ENCODE measurements around the gene DCPS. TPM values are rescaled to one million over a fixed set of nuclear protein-coding genes. Genes with fewer than 3 reads are reported as not detected.
"Not testable (repeated sequence)": the region's sequence is repeated elsewhere in the genome, so short reads cannot be mapped to it uniquely, and the experiment has no call there.

The DCPS gene, protein sequence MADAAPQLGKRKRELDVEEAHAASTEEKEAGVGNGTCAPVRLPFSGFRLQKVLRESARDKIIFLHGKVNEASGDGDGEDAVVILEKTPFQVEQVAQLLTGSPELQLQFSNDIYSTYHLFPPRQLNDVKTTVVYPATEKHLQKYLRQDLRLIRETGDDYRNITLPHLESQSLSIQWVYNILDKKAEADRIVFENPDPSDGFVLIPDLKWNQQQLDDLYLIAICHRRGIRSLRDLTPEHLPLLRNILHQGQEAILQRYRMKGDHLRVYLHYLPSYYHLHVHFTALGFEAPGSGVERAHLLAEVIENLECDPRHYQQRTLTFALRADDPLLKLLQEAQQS
- 10 to 100 TPM; 12.2 to 23.3 (median 16.4) TPM for polyA plus RNA-seq
- long read RNA-seq, donor 1, transcript DCPS-201 (6 exons, 1,479 nt) = major isoform, 11 of 11 reads
- long read RNA-seq, donor 1, partial matches to known transcripts = 0 of 11 reads
- long read RNA-seq, donor 1, other reads (novel, unspliced or antisense) = 0 of 11 reads
- long read RNA-seq, donor 2 = 0 reads
- long read RNA-seq, donor 3, partial matches to known transcripts = 0 of 3 reads
- long read RNA-seq, donor 3, other reads (novel, unspliced or antisense) = 0 of 3 reads
- long read RNA-seq, donor 4 = 0 reads
- long read RNA-seq, donor 5 = 0 reads
- long read RNA-seq, donor 6, partial matches to known transcripts = 0 of 1 reads
- long read RNA-seq, donor 6, other reads (novel, unspliced or antisense) = 0 of 1 reads
- long read RNA-seq, donor 7 = 0 reads
- long read RNA-seq, donor 8, partial matches to known transcripts = 0 of 1 reads
- long read RNA-seq, donor 8, other reads (novel, unspliced or antisense) = 0 of 1 reads
- long read RNA-seq, donor 9 = 0 reads
- long read RNA-seq, donor 10, partial matches to known transcripts = 0 of 4 reads
- long read RNA-seq, donor 10, other reads (novel, unspliced or antisense) = 0 of 4 reads

DNA sequence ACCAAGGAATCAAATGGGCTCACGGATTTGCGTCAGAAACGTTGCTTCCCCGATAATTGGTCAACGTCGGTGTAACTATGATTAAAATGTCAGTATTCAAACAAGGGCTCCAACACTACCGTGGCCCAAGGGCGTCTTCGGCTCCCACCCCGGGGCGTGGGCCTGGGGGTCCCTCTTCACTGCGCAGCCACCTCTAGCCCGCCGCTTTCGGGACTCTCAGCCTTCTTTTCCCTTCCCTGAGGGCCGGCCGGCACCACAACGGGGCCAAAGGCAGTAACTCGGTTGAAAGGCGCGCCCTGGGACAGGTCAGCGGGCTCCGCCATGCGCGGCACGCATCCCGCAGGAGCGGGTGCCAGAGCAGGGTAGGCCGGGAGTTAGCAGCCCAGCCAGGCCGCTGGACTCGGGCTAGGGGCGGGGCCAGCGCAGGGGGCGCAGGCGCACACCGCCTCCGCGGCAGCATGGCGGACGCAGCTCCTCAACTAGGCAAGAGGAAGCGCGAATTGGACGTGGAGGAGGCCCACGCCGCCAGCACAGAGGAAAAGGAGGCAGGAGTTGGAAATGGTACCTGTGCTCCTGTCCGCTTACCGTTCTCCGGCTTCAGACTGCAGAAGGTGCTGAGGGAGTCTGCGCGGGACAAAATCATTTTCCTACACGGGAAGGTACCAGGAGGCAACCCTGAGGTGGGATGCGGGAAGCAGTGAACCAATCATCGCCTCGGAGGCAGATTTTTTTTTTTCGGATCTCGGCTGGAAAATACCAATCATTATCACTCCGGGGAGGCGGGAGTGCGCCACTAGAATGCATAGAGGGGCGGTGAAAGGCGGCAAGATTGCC lies at the start of gene DCPS:
Gene DCPS (plus strand): TSS at position 438 of the 834 bp plus-strand sequence. CDS start 21 bp downstream, at position 459.
- peak; percentile 85 to 95 for DNase-seq
- peak within 1 kb of the TSS; percentile 70 to 88 (median 84) for H3K27ac ChIP-seq (ENCODE audit: low read depth in 1 of 3, low read length in 2 of 3)
- H3K27me3 ChIP-seq (ENCODE audit: control insufficient read depth in 3 of 3, insufficient read depth in 3 of 3, low read length in 3 of 3) = no peaks in the 10 kb centered on the region
- peaks cover 0 to 8% (median 2%) of the 10 kb centered on the region in 3 donors for H3K4me1 ChIP-seq (ENCODE audit: control insufficient read depth in 3 of 3, insufficient read depth in 2 of 3, low read depth in 1 of 3, low read length in 2 of 3)
- 1 to 2% (median 2%) methylated on average over 58 to 61 of the region's 61 CpGs for WGBS, 3 donors
- H3K4me3 ChIP-seq (ENCODE audit: low read depth in 1 of 3, low read length in 3 of 3) = peak within 1 kb of the TSS; percentile 49 to 73 (median 66)
- no peaks in the 10 kb centered on the region for H3K9me3 ChIP-seq (ENCODE audit: control insufficient read depth in 2 of 2, insufficient read depth in 1 of 2, low read depth in 1 of 2, low read length in 1 of 2)
- H3K36me3 ChIP-seq (ENCODE audit: control insufficient read depth in 3 of 3, insufficient read depth in 2 of 3, low read depth in 1 of 3, low read length in 3 of 3) = peaks cover 0 to 17% (median 0%) of the 10 kb centered on the region in 3 donors
- no peak for FAIRE-seq

DNA sequence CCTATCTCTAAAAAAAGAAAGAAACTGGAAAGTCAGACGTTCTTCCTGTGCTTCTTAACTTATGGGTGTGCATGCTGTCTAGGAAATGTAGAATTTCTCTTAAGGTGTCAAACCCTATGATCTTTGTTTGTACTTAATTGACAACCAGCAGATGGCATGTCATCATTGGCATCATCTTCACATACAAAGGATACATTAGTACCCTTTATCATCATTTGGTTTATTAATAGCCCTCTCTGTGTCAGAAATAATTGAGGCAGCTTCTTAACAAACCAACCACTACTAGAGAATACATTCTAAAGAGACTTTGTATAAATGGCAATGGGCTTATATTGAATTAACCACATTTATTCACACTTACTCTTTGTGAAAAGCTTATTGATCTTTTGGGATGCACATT lies 49.0 kb upstream of the DCPS start:
- H3K36me3 ChIP-seq (ENCODE audit: control insufficient read depth in 3 of 3, insufficient read depth in 2 of 3, low read depth in 1 of 3, low read length in 3 of 3) = peaks cover 0 to 31% (median 17%) of the 10 kb centered on the region in 3 donors
- no peak overlapping the region for H3K4me3 ChIP-seq (ENCODE audit: low read depth in 1 of 3, low read length in 3 of 3)
- peaks cover 0 to 2% (median 0%) of the 10 kb centered on the region in 3 donors for H3K4me1 ChIP-seq (ENCODE audit: control insufficient read depth in 3 of 3, insufficient read depth in 2 of 3, low read depth in 1 of 3, low read length in 2 of 3)
- no peaks in the 10 kb centered on the region for H3K9me3 ChIP-seq (ENCODE audit: control insufficient read depth in 2 of 2, insufficient read depth in 1 of 2, low read depth in 1 of 2, low read length in 1 of 2)
- FAIRE-seq (no peak), DNase-seq (no peak)
- WGBS, 3 donors = 56 to 67% (median 65%) methylated on average over 1 of the region's 1 CpG
- H3K27me3 ChIP-seq (ENCODE audit: control insufficient read depth in 3 of 3, insufficient read depth in 3 of 3, low read length in 3 of 3) = no peaks in the 10 kb centered on the region
- H3K27ac ChIP-seq (ENCODE audit: low read depth in 1 of 3, low read length in 2 of 3) = no peak overlapping the region

DNA sequence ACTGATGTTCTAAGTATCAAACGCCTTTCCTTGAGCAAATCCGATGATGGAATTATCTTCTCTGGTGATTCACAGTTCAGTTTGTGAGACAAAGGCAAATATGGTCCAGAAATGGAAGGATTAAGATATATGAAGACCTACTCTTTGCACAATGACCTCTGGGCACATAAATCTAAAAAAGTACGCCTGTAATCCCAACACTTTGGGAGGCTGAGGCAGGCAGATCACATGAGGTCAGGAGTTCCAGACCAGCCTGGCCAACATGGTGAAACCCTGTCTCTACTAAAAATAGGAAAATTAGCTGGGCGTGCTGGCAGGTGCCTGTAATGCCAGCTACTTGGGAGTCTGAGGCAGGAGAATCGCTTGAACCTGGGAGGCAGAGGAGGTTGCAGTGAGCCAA lies 48.4 kb upstream of the DCPS start:
- 96 to 99% (median 97%) methylated on average over 5 of the region's 5 CpGs for WGBS, 3 donors
- not testable (repeated sequence) for H3K27me3 ChIP-seq (ENCODE audit: control insufficient read depth in 3 of 3, insufficient read depth in 3 of 3, low read length in 3 of 3); FAIRE-seq; H3K9me3 ChIP-seq (ENCODE audit: control insufficient read depth in 2 of 2, insufficient read depth in 1 of 2, low read depth in 1 of 2, low read length in 1 of 2); H3K4me3 ChIP-seq (ENCODE audit: low read depth in 1 of 3, low read length in 3 of 3); DNase-seq; H3K4me1 ChIP-seq (ENCODE audit: control insufficient read depth in 3 of 3, insufficient read depth in 2 of 3, low read depth in 1 of 3, low read length in 2 of 3); H3K27ac ChIP-seq (ENCODE audit: low read depth in 1 of 3, low read length in 2 of 3)
- peaks cover 0 to 34% (median 17%) of the 10 kb centered on the region in 3 donors for H3K36me3 ChIP-seq (ENCODE audit: control insufficient read depth in 3 of 3, insufficient read depth in 2 of 3, low read depth in 1 of 3, low read length in 3 of 3)

DNA sequence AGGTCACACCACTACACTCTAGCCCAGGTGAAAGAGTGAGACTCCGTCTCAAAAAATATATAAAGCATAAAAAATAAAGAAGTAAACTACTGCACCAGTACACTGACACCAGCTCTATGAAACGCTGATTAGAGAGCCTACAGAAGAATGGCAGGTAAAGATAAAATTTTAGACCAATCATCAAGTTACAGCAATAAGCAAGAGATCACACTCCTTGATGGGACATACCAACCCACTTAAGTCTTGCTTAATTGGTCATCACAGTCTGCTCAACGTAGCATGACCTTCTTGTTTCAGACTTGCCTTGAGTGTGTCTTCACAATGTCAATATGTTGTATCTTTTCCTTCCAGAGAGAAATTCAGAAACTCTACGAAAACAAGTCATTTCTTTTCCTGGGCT lies 47.6 kb upstream of the DCPS start:
- H3K9me3 ChIP-seq (ENCODE audit: control insufficient read depth in 2 of 2, insufficient read depth in 1 of 2, low read depth in 1 of 2, low read length in 1 of 2) = no peaks in the 10 kb centered on the region
- H3K27me3 ChIP-seq (ENCODE audit: control insufficient read depth in 3 of 3, insufficient read depth in 3 of 3, low read length in 3 of 3) = no peaks in the 10 kb centered on the region
- H3K27ac ChIP-seq (ENCODE audit: low read depth in 1 of 3, low read length in 2 of 3) = no peak overlapping the region
- FAIRE-seq (no peak), DNase-seq (no peak)
- 93 to 95% (median 94%) methylated on average over 4 of the region's 4 CpGs for WGBS, 3 donors
- H3K4me3 ChIP-seq (ENCODE audit: low read depth in 1 of 3, low read length in 3 of 3) = no peak overlapping the region
- H3K4me1 ChIP-seq (ENCODE audit: control insufficient read depth in 3 of 3, insufficient read depth in 2 of 3, low read depth in 1 of 3, low read length in 2 of 3) = peaks cover 0 to 2% (median 0%) of the 10 kb centered on the region in 3 donors
- peaks cover 0 to 34% (median 17%) of the 10 kb centered on the region in 3 donors for H3K36me3 ChIP-seq (ENCODE audit: control insufficient read depth in 3 of 3, insufficient read depth in 2 of 3, low read depth in 1 of 3, low read length in 3 of 3)

DNA sequence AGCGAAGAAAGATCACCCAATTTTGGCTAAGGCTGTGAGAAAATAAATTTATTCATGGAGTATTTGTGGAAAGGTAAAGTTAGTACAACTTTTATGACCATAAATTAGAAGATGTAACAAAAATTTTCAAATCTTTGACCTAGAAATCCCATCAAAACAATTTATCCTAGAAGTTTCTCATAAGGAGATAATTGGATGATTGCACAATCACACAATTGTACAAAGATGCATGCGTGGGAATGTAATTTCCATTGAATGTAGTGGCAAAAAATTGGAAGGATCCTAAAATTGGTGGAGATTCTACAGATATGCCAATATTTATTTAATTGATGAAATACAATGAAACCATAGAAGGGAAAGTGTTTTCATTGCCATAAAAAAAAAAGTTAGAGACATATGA lies 46.7 kb upstream of the DCPS start:
- no peak for FAIRE-seq
- H3K27me3 ChIP-seq (ENCODE audit: control insufficient read depth in 3 of 3, insufficient read depth in 3 of 3, low read length in 3 of 3) = no peaks in the 10 kb centered on the region
- peaks cover 4 to 39% (median 17%) of the 10 kb centered on the region in 3 donors for H3K36me3 ChIP-seq (ENCODE audit: control insufficient read depth in 3 of 3, insufficient read depth in 2 of 3, low read depth in 1 of 3, low read length in 3 of 3)
- DNase-seq = no peak
- WGBS, 3 donors = 94 to 97% (median 96%) methylated on average over 2 of the region's 2 CpGs
- H3K4me3 ChIP-seq (ENCODE audit: low read depth in 1 of 3, low read length in 3 of 3) = no peak overlapping the region
- peaks cover 0 to 2% (median 0%) of the 10 kb centered on the region in 3 donors for H3K4me1 ChIP-seq (ENCODE audit: control insufficient read depth in 3 of 3, insufficient read depth in 2 of 3, low read depth in 1 of 3, low read length in 2 of 3)
- H3K9me3 ChIP-seq (ENCODE audit: control insufficient read depth in 2 of 2, insufficient read depth in 1 of 2, low read depth in 1 of 2, low read length in 1 of 2) = no peaks in the 10 kb centered on the region
- no peak overlapping the region for H3K27ac ChIP-seq (ENCODE audit: low read depth in 1 of 3, low read length in 2 of 3)

DNA sequence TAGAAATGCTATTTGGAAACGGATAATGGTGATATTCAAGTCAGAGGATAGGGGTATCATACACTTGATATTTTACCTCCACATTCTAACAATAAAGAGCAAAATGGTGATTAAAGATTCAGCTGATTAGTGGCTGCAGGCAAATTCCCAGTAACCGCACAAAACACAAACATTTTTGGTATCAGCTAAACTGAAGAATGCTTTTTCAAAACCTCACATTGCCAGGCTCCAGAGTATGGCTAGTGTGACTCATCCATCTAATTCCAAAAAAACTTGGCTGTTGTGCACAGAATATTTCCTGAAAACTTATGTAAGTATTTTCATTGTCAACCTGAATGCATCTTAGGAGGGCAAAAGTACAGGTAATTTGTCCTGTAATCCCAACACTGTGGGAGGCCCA lies 46.1 kb upstream of the DCPS start:
- H3K27ac ChIP-seq (ENCODE audit: low read depth in 1 of 3, low read length in 2 of 3) = no peak overlapping the region
- H3K4me1 ChIP-seq (ENCODE audit: control insufficient read depth in 3 of 3, insufficient read depth in 2 of 3, low read depth in 1 of 3, low read length in 2 of 3) = peaks cover 0 to 2% (median 0%) of the 10 kb centered on the region in 3 donors
- peaks cover 6 to 35% (median 17%) of the 10 kb centered on the region in 3 donors for H3K36me3 ChIP-seq (ENCODE audit: control insufficient read depth in 3 of 3, insufficient read depth in 2 of 3, low read depth in 1 of 3, low read length in 3 of 3)
- no peaks in the 10 kb centered on the region for H3K27me3 ChIP-seq (ENCODE audit: control insufficient read depth in 3 of 3, insufficient read depth in 3 of 3, low read length in 3 of 3)
- no peak overlapping the region for H3K4me3 ChIP-seq (ENCODE audit: low read depth in 1 of 3, low read length in 3 of 3)
- DNase-seq = no peak
- H3K9me3 ChIP-seq (ENCODE audit: control insufficient read depth in 2 of 2, insufficient read depth in 1 of 2, low read depth in 1 of 2, low read length in 1 of 2) = no peaks in the 10 kb centered on the region
- WGBS, 3 donors = 91 to 97% (median 91%) methylated on average over 2 of the region's 2 CpGs
- no peak for FAIRE-seq

DNA sequence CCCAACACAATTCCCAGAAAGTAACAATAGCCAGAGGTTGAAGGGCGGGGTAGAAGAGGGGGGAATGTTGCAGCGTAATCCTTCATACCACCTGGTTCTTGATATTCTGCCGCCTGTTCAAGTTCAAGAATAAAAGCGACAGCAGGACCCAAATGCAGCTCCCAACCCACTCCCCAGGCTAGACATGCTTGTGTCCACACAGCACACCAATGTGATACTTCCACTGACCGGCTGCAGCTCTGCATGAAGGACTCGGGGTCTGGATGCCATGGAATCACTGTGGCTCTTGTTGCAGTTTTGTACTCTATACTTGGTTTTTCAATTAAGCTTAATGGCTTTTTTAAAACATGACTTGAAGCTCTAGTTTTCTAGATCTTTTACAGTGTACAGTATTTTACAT lies 41.6 kb upstream of the DCPS start:
- 94 to 97% (median 94%) methylated on average over 6 of the region's 6 CpGs for WGBS, 3 donors
- Histone ChIP-seq H3K36me3 (ENCODE audit: control insufficient read depth in 3 of 3, insufficient read depth in 2 of 3, low read depth in 1 of 3, low read length in 3 of 3) (peaks cover 22 to 51% (median 33%) of the 10 kb centered on the region in 3 donors), H3K27me3 (ENCODE audit: control insufficient read depth in 3 of 3, insufficient read depth in 3 of 3, low read length in 3 of 3) (no peaks in the 10 kb centered on the region)

More for the DNA sequence above, 41.6 kb upstream of the DCPS start:
- FAIRE-seq (no peak), DNase-seq (no peak)
- no peak overlapping the region for H3K4me3 ChIP-seq (ENCODE audit: low read depth in 1 of 3, low read length in 3 of 3)
- no peak overlapping the region for H3K27ac ChIP-seq (ENCODE audit: low read depth in 1 of 3, low read length in 2 of 3)
- H3K4me1 ChIP-seq (ENCODE audit: control insufficient read depth in 3 of 3, insufficient read depth in 2 of 3, low read depth in 1 of 3, low read length in 2 of 3) = no peaks in the 10 kb centered on the region
- H3K9me3 ChIP-seq (ENCODE audit: control insufficient read depth in 2 of 2, insufficient read depth in 1 of 2, low read depth in 1 of 2, low read length in 1 of 2) = no peaks in the 10 kb centered on the region

Measured in small intestine (tissue), 16 donors.